MM.1S (cell line): ENCODE data around the gene MSLN.
A peak's percentile ranks its signal among the peaks of the same experiment; 100 is the strongest.

ENCODE experiments used
- DNase-seq: peaks from one replicate; pipeline ENCODE4 v3.0.0-alpha.2; 2015
- H2AFZ ChIP-seq: fragments of 300-600 bp; sonication (generic); 2 replicates; pipeline ENCODE4 v1.6.0; 2016; ENCODE audit warnings: antibody characterized with exemption, low read length
- H3F3A ChIP-seq: fragments of 300-600 bp; sonication (generic); 2 replicates; pipeline ENCODE4 v1.6.1; 2016; ENCODE audit warnings: mild to moderate bottlenecking, antibody characterized with exemption, low read length, moderate library complexity, mixed read lengths; ENCODE audit not compliant: insufficient read depth
- H3K27ac ChIP-seq: fragments of 300-600 bp; sonication (generic); 2 replicates; pipeline ENCODE4 v1.5.1; 2016; ENCODE audit warnings: mild to moderate bottlenecking, low read length
- H3K27me3 ChIP-seq: fragments of 300-600 bp; sonication (generic); replicated peaks from 2 replicates; pipeline ENCODE4 v1.6.0; 2016; ENCODE audit warnings: low read length; ENCODE audit not compliant: insufficient read depth
- H3K36me3 ChIP-seq: fragments of 300-600 bp; sonication (generic); replicated peaks from 2 replicates; pipeline ENCODE4 v1.6.1; 2016; ENCODE audit warnings: mild to moderate bottlenecking, low read length, mixed read lengths; ENCODE audit not compliant: insufficient read depth
- H3K4me1 ChIP-seq: fragments of 300-600 bp; sonication (generic); 2 replicates; pipeline ENCODE4 v1.6.1; 2016; ENCODE audit warnings: low read length, mixed read lengths
- H3K4me2 ChIP-seq: fragments of 300-600 bp; sonication (generic); 2 replicates; pipeline ENCODE4 v1.6.0; 2016; ENCODE audit warnings: low read depth, low read length
- H3K4me3 ChIP-seq: fragments of 300-600 bp; sonication (generic); 2 replicates; pipeline ENCODE4 v1.5.1; 2016; ENCODE audit warnings: low read length, mixed read lengths
- H3K79me2 ChIP-seq: fragments of 300-600 bp; sonication (generic); 2 replicates; pipeline ENCODE4 v1.6.1; 2016; ENCODE audit warnings: mixed run types, low read length, mixed read lengths
- H3K9ac ChIP-seq: fragments of 300-600 bp; sonication (generic); 2 replicates; pipeline ENCODE4 v1.6.1; 2016; ENCODE audit warnings: low read length, mixed read lengths
- H3K9me2 ChIP-seq: fragments of 300-600 bp; sonication (generic); replicated peaks from 2 replicates; pipeline ENCODE4 v1.6.1; 2016; ENCODE audit warnings: mild to moderate bottlenecking, low read length, mixed read lengths; ENCODE audit not compliant: insufficient read depth
- H3K9me3 ChIP-seq: fragments of 300-600 bp; sonication (generic); replicated peaks from 2 replicates; pipeline ENCODE4 v1.6.1; 2016; ENCODE audit warnings: mild to moderate bottlenecking, low read length, mixed read lengths; ENCODE audit not compliant: insufficient read depth
- H4K20me1 ChIP-seq: fragments of 300-600 bp; sonication (generic); 2 replicates; pipeline ENCODE4 v1.6.1; 2016; ENCODE audit warnings: mild to moderate bottlenecking, low read length, moderate library complexity, mixed read lengths; ENCODE audit not compliant: insufficient read depth
- EZH2 ChIP-seq: fragments of 300-600 bp; sonication (generic); optimal IDR thresholded peaks from 2 replicates; pipeline ENCODE3; 2017; ENCODE audit warnings: low read depth, mild to moderate bottlenecking, antibody characterized with exemption, low read length, mixed read lengths
- EZH2phosphoT487 ChIP-seq: fragments of 300-600 bp; sonication (generic); IDR thresholded peaks from 2 replicates; pipeline ENCODE4 v1.6.1; 2018; ENCODE audit warnings: antibody characterized with exemption, low read length
- TF ChIP-seq, protein P1 (sequence below): fragments of 300-600 bp; sonication (generic); IDR thresholded peaks from 2 replicates; pipeline ENCODE4 v1.5.1; 2016; ENCODE audit warnings: antibody characterized with exemption, low read length, mixed read lengths

MSLN gene

GRCh38 chr16:793414-793813, 32.9 kb downstream of the MSLN start:
- Histone ChIP-seq H3K9ac (no peak overlapping the region), H2AFZ (no peak overlapping the region), H3K36me3 (no peaks in the 10 kb centered on the region; the same call in 1 of the 2 replicates), H3K9me2 (no peaks in the 10 kb centered on the region), H3K4me2 (no peak overlapping the region), H3K79me2 (peaks cover 18% of the 10 kb centered on the region), H3K4me1 (0 out of 2 replicates have a peak, but pooled peaks cover 3% of the 10 kb centered on the region), H4K20me1 (no peaks in the 10 kb centered on the region), H3F3A (no peaks in the 10 kb centered on the region), H3K27me3 (no peaks in the 10 kb centered on the region), H3K4me3 (no peak overlapping the region), H3K9me3 (no peaks in the 10 kb centered on the region), H3K27ac (no peak overlapping the region)
- peak; percentile 3 for DNase-seq
- TF ChIP-seq, protein P1, sequence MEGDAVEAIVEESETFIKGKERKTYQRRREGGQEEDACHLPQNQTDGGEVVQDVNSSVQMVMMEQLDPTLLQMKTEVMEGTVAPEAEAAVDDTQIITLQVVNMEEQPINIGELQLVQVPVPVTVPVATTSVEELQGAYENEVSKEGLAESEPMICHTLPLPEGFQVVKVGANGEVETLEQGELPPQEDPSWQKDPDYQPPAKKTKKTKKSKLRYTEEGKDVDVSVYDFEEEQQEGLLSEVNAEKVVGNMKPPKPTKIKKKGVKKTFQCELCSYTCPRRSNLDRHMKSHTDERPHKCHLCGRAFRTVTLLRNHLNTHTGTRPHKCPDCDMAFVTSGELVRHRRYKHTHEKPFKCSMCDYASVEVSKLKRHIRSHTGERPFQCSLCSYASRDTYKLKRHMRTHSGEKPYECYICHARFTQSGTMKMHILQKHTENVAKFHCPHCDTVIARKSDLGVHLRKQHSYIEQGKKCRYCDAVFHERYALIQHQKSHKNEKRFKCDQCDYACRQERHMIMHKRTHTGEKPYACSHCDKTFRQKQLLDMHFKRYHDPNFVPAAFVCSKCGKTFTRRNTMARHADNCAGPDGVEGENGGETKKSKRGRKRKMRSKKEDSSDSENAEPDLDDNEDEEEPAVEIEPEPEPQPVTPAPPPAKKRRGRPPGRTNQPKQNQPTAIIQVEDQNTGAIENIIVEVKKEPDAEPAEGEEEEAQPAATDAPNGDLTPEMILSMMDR: no peak

GRCh38 chr16:794091-794822, 33.7 kb downstream of the MSLN start:
- H3K79me2 ChIP-seq: peaks cover 10% of the 10 kb centered on the region
- H3K9ac ChIP-seq: no peak overlapping the region
- H3K9me3 ChIP-seq: no peaks in the 10 kb centered on the region
- H3K4me2 ChIP-seq: no peak overlapping the region
- H3K4me3 ChIP-seq: no peak overlapping the region
- no peaks in the 10 kb centered on the region for H3K27me3 ChIP-seq
- H2AFZ ChIP-seq: no peak overlapping the region
- no peaks in the 10 kb centered on the region for H3F3A ChIP-seq
- no peaks in the 10 kb centered on the region for H4K20me1 ChIP-seq
- H3K27ac ChIP-seq: no peak overlapping the region
- no peaks in the 10 kb centered on the region for H3K9me2 ChIP-seq
- no peaks in the 10 kb centered on the region; the same call in 1 of the 2 replicates for H3K36me3 ChIP-seq
- DNase-seq: no peak
- TF ChIP-seq, protein P1: no peak
- TF ChIP-seq EZH2phosphoT487 (no peak), EZH2 (no peak)
- 0 out of 2 replicates have a peak, but pooled peaks cover 1% of the 10 kb centered on the region for H3K4me1 ChIP-seq

- Histone ChIP-seq H3K4me1 (no peaks in the 10 kb centered on the region), H2AFZ (no peak overlapping the region), H4K20me1 (no peaks in the 10 kb centered on the region), H3K4me2 (no peak overlapping the region), H3K9me3 (no peaks in the 10 kb centered on the region), H3K9ac (no peak overlapping the region), H3K27ac (no peak overlapping the region), H3K36me3 (no peaks in the 10 kb centered on the region; the same call in 1 of the 2 replicates), H3K9me2 (no peaks in the 10 kb centered on the region), H3K4me3 (no peak overlapping the region), H3K27me3 (no peaks in the 10 kb centered on the region), H3K79me2 (peaks cover 3% of the 10 kb centered on the region), H3F3A (no peaks in the 10 kb centered on the region)
- TF ChIP-seq EZH2phosphoT487 (no peak), EZH2 (no peak)
- TF ChIP-seq, protein P1: no peak
- DNase-seq: no peak
Observed at GRCh38 chr16:794853-795466, 34.4 kb downstream of the MSLN start.
